Measurements from ENCODE around the gene GTPBP10. TPM values are rescaled to one million over a fixed set of nuclear protein-coding genes. Genes with fewer than 3 reads are reported as not detected.
"Not testable (repeated sequence)": the region's sequence is repeated elsewhere in the genome, so short reads cannot be mapped to it uniquely, and the experiment has no call there.

The GTPBP10 gene
- total RNA-seq, 1 donor from 2014 or later, result 22.7 TPM

- TF ChIP-seq CTCF (conservative IDR thresholded peaks at IDR 0.05), result no peak
- peaks cover 60% of the 10 kb centered on the region for H3K27me3 Mint-ChIP-seq
- peaks cover 8% of the 10 kb centered on the region for H3K4me1 Mint-ChIP-seq (ENCODE audit: unreplicated experiment)
- H3K36me3 Mint-ChIP-seq, result no peaks in the 10 kb centered on the region
- H3K9me3 Mint-ChIP-seq, result no peaks in the 10 kb centered on the region
- H3K27ac Mint-ChIP-seq, result no peak overlapping the region
- DNase-seq (ENCODE audit: extremely low spot score, unreplicated experiment), result no peak
- H3K4me3 Mint-ChIP-seq, result no peak overlapping the region
These were observed 23.7 kb upstream of the GTPBP10 start for GRCh38 chr7:90322837-90323236.

- Mint-ChIP-seq H3K36me3 (no peaks in the 10 kb centered on the region), H3K27ac (no peak overlapping the region), H3K4me1 (ENCODE audit: unreplicated experiment) (peaks cover 1% of the 10 kb centered on the region), H3K4me3 (no peak overlapping the region), H3K9me3 (no peaks in the 10 kb centered on the region), H3K27me3 (peaks cover 30% of the 10 kb centered on the region)
- DNase-seq (ENCODE audit: extremely low spot score, unreplicated experiment), result no peak
- TF ChIP-seq CTCF (conservative IDR thresholded peaks at IDR 0.05), result no peak
These were observed 20.0 kb upstream of the GTPBP10 start for GRCh38 chr7:90326500-90326899.

GRCh38 chr7:90334193-90334843, 12.2 kb upstream of the GTPBP10 start:
- H3K4me1 Mint-ChIP-seq (ENCODE audit: unreplicated experiment), result no peaks in the 10 kb centered on the region

GRCh38 chr7:90334926-90335325, 11.6 kb upstream of the GTPBP10 start:
- not testable (repeated sequence) for H3K9me3 Mint-ChIP-seq; H3K4me1 Mint-ChIP-seq (ENCODE audit: unreplicated experiment); H3K4me3 Mint-ChIP-seq; H3K36me3 Mint-ChIP-seq; H3K27ac Mint-ChIP-seq; H3K27me3 Mint-ChIP-seq; DNase-seq (ENCODE audit: extremely low spot score, unreplicated experiment)

More at GRCh38 chr7:90334193-90334843, 12.2 kb upstream of the GTPBP10 start:
- TF ChIP-seq CTCF (conservative IDR thresholded peaks at IDR 0.05), result no peak
- no peak overlapping the region for H3K27ac Mint-ChIP-seq
- no peaks in the 10 kb centered on the region for H3K36me3 Mint-ChIP-seq
- no peak overlapping the region for H3K4me3 Mint-ChIP-seq
- peaks cover 7% of the 10 kb centered on the region for H3K27me3 Mint-ChIP-seq
- no peak for DNase-seq (ENCODE audit: extremely low spot score, unreplicated experiment)
- H3K9me3 Mint-ChIP-seq, result no peaks in the 10 kb centered on the region

GRCh38 chr7:90337106-90337505, 9.4 kb upstream of the GTPBP10 start:
- no peak for TF ChIP-seq CTCF (conservative IDR thresholded peaks at IDR 0.05)
- Mint-ChIP-seq H3K27me3 (peaks cover 3% of the 10 kb centered on the region), H3K9me3 (no peaks in the 10 kb centered on the region), H3K27ac (no peak overlapping the region), H3K4me1 (ENCODE audit: unreplicated experiment) (no peaks in the 10 kb centered on the region), H3K36me3 (no peaks in the 10 kb centered on the region), H3K4me3 (no peak overlapping the region)
- no peak for DNase-seq (ENCODE audit: extremely low spot score, unreplicated experiment)

GRCh38 chr7:90345016-90345415, 1.5 kb upstream of the GTPBP10 start:
- Mint-ChIP-seq H3K36me3 (peaks cover 3% of the 10 kb centered on the region), H3K4me1 (ENCODE audit: unreplicated experiment) (peaks cover 19% of the 10 kb centered on the region), H3K9me3 (no peaks in the 10 kb centered on the region), H3K27ac (peak overlapping the region; percentile 97), H3K27me3 (no peaks in the 10 kb centered on the region), H3K4me3 (peak overlapping the region; percentile 97)
- no peak for TF ChIP-seq CTCF (conservative IDR thresholded peaks at IDR 0.05)
- no peak for DNase-seq (ENCODE audit: extremely low spot score, unreplicated experiment)

Data from type B pancreatic cell (in vitro differentiated cells).